Endodermal cell (in vitro differentiated cells): ENCODE measurements around the gene NACA2. TPM values are rescaled to one million over a fixed set of nuclear protein-coding genes. Genes with fewer than 3 reads are reported as not detected.
"Not testable (repeated sequence)": the region's sequence is repeated elsewhere in the genome, so short reads cannot be mapped to it uniquely, and the experiment has no call there.

Experiments
- DNase-seq: peaks from one replicate; pipeline ENCODE4 v3.0.0-alpha.2; 2017
- H3K27ac ChIP-seq: 2 replicates; pipeline ENCODE4 v1.5.1; 2013; ENCODE audit warnings: mild to moderate bottlenecking, low read depth, low read length, moderate library complexity
- H3K27me3 ChIP-seq: 2 replicates; pipeline ENCODE4 v1.6.1; 2013; ENCODE audit warnings: mild to moderate bottlenecking, low read length, moderate library complexity; ENCODE audit not compliant: insufficient read depth, control insufficient read depth, poor library complexity, severe bottlenecking
- H3K36me3 ChIP-seq: 2 replicates; pipeline ENCODE4 v1.7.0; 2013; ENCODE audit warnings: mild to moderate bottlenecking, low read length, moderate library complexity; ENCODE audit not compliant: control insufficient read depth, insufficient read depth
- H3K4me1 ChIP-seq: one replicate; pipeline ENCODE4 v1.7.0; 2013; ENCODE audit warnings: low read length; ENCODE audit not compliant: control insufficient read depth, insufficient read depth
- H3K4me3 ChIP-seq: 2 replicates; pipeline ENCODE4 v1.5.1; 2013; ENCODE audit warnings: mild to moderate bottlenecking, low read length, moderate library complexity
- H3K9ac ChIP-seq: 2 replicates; pipeline ENCODE4 v1.6.1; 2013; ENCODE audit warnings: mild to moderate bottlenecking, low read length, moderate library complexity; ENCODE audit not compliant: poor library complexity, severe bottlenecking; ENCODE audit errors: extremely low read depth
- H3K9me3 ChIP-seq: 2 replicates; pipeline ENCODE4 v1.6.1; 2013; ENCODE audit warnings: mild to moderate bottlenecking, low read length, moderate library complexity; ENCODE audit not compliant: control insufficient read depth
- H3K27ac Mint-ChIP-seq: 2 replicates; pipeline ENCODE4 v1.8.0; 2020; ENCODE audit warnings: mixed read lengths
- H3K27me3 Mint-ChIP-seq: 2 replicates; pipeline ENCODE4 v1.8.0; 2021; ENCODE audit warnings: mild to moderate bottlenecking, mixed read lengths; ENCODE audit not compliant: insufficient read depth
- H3K36me3 Mint-ChIP-seq: 2 replicates; pipeline ENCODE4 v1.8.0; 2020; ENCODE audit warnings: low read depth, mixed read lengths
- H3K4me1 Mint-ChIP-seq: 2 replicates; pipeline ENCODE4 v1.8.0; 2020; ENCODE audit warnings: mixed read lengths
- H3K4me3 Mint-ChIP-seq: 2 replicates; pipeline ENCODE4 v1.8.0; 2020; ENCODE audit warnings: mild to moderate bottlenecking, moderate library complexity, mixed read lengths
- H3K9me3 Mint-ChIP-seq: 2 replicates; pipeline ENCODE4 v1.8.0; 2020; ENCODE audit warnings: mild to moderate bottlenecking, mixed read lengths
- CTCF ChIP-seq: fragments of 200-600 bp; sonication (generic); conservative IDR thresholded peaks from 2 replicates; pipeline ENCODE4 v1.5.0; 2021; ENCODE audit warnings: antibody characterized with exemption, mild to moderate bottlenecking
- whole genome bisulfite sequencing, 2 experiments: methylation state at CpG; one replicate each; pipeline versions ENCODE4 v1.1.5 to v1.1.7; 2013; ENCODE audit warnings: missing lambda C conversion rate in 2 of 2, mixed read lengths in 1 of 2; ENCODE audit not compliant: insufficient coverage in 1 of 2, insufficient read length in 1 of 2; 5-methylcytosine and 5-hydroxymethylcytosine counted together
- total RNA-seq, 2 donors: library from RNA; stranded (reverse); fragmentation: NEBNext Ultra II Directional in 1 of 2; extraction: Animal tissue kit (Norgen Biotek cat#: 25700) in 1 of 2; gene quantifications; 2 replicates in 1 of 2; 3 replicates in 1 of 2; pipeline ENCODE4 v1.2.1, GENCODE V29; 2021

The NACA2 gene
- total RNA-seq, 2 donors from 2014 or later, result not detected

GRCh38 chr17:61589990-61590389 lies 1.0 kb downstream of the NACA2 start:
- Histone ChIP-seq H3K27ac (no peak overlapping the region), H3K36me3 (no peaks in the 10 kb centered on the region), H3K9ac (no peak overlapping the region), H3K4me1 (no peaks in the 10 kb centered on the region), H3K9me3 (no peaks in the 10 kb centered on the region), H3K27me3 (no peaks in the 10 kb centered on the region), H3K4me3 (no peak overlapping the region)
- WGBS, 2 experiments, result 94 to 96% methylated on average over 3 to 5 of the region's 5 CpGs
- no peaks in the 10 kb centered on the region for H3K9me3 Mint-ChIP-seq
- no peak overlapping the region for H3K27ac Mint-ChIP-seq
- no peaks in the 10 kb centered on the region for H3K27me3 Mint-ChIP-seq
- no peak overlapping the region for H3K4me3 Mint-ChIP-seq
- H3K4me1 Mint-ChIP-seq, result no peaks in the 10 kb centered on the region
- no peak for DNase-seq
- TF ChIP-seq CTCF, result no peak
- H3K36me3 Mint-ChIP-seq, result no peaks in the 10 kb centered on the region

- WGBS, 2 experiments, result 86 to 92% methylated on average over 4 of the region's 4 CpGs
- Mint-ChIP-seq H3K27me3 (no peaks in the 10 kb centered on the region), H3K4me3 (no peak overlapping the region), H3K4me1 (no peaks in the 10 kb centered on the region), H3K9me3 (no peaks in the 10 kb centered on the region), H3K27ac (no peak overlapping the region), H3K36me3 (no peaks in the 10 kb centered on the region)
- no peaks in the 10 kb centered on the region for H3K27me3 ChIP-seq
- no peak overlapping the region for H3K27ac ChIP-seq
- H3K36me3 ChIP-seq, result no peaks in the 10 kb centered on the region
- H3K4me1 ChIP-seq, result no peaks in the 10 kb centered on the region
- H3K4me3 ChIP-seq, result no peak overlapping the region
- no peak for DNase-seq
- H3K9ac ChIP-seq, result no peak overlapping the region
- TF ChIP-seq CTCF, result no peak
- no peaks in the 10 kb centered on the region for H3K9me3 ChIP-seq
These were observed 3.0 kb downstream of the NACA2 start for GRCh38 chr17:61587807-61588660.

- Mint-ChIP-seq H3K27me3 (no peaks in the 10 kb centered on the region), H3K27ac (no peak overlapping the region), H3K9me3 (no peaks in the 10 kb centered on the region), H3K4me3 (no peak overlapping the region), H3K36me3 (no peaks in the 10 kb centered on the region), H3K4me1 (no peaks in the 10 kb centered on the region)
- no peak for DNase-seq
- H3K4me1 ChIP-seq, result no peaks in the 10 kb centered on the region
- TF ChIP-seq CTCF, result no peak
- H3K4me3 ChIP-seq, result no peak overlapping the region
- H3K9ac ChIP-seq, result no peak overlapping the region
- H3K9me3 ChIP-seq, result no peaks in the 10 kb centered on the region
- 88 to 92% methylated on average over 1 of the region's 1 CpG for WGBS, 2 experiments
- no peak overlapping the region for H3K27ac ChIP-seq
- no peaks in the 10 kb centered on the region for H3K27me3 ChIP-seq
- H3K36me3 ChIP-seq, result no peaks in the 10 kb centered on the region
These were observed 3.8 kb downstream of the NACA2 start for GRCh38 chr17:61587242-61587641.

GRCh38 chr17:61586622-61587021 lies 4.4 kb downstream of the NACA2 start:
- not testable (repeated sequence) for H3K36me3 ChIP-seq, H3K27ac ChIP-seq, H3K36me3 Mint-ChIP-seq, H3K4me3 Mint-ChIP-seq, H3K4me1 ChIP-seq, H3K4me1 Mint-ChIP-seq, H3K4me3 ChIP-seq, H3K9me3 ChIP-seq, H3K27ac Mint-ChIP-seq, DNase-seq, H3K27me3 Mint-ChIP-seq, H3K9me3 Mint-ChIP-seq, H3K9ac ChIP-seq, H3K27me3 ChIP-seq
- WGBS, 2 experiments, result 83 to 100% methylated on average over 1 to 2 of the region's 3 CpGs
